Astrocyte of the hippocampus (primary cell): Measurements from ENCODE around the gene NF2.

ENCODE experiments used
- DNase-seq: peaks from one replicate; pipeline ENCODE4 v3.0.0; 2011; ENCODE audit warnings: low read depth, low spot score

Gene NF2

GRCh38 chr22:29630987-29631386 is 27.6 kb downstream of the NF2 start:
- DNase-seq = no peak

DNA sequence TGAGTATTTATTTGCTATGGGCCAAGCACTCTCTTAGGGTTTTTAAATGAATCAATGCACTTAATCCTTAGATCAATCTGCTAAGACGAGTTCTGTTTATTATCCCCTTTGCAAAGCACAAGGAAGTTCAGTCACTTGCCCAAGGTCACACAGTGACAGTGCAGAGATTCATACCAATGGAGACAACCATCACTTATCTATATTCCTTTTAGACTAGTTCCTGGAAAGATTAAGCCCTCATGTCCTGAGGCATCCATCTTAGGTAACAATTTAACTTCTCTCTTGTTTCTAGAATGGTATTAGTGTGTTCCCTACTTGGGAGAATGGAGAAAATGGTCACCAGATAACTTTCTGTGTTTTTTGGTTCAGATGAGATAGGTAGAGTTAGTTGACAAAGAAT is 28.3 kb downstream of the NF2 start:
- DNase-seq = no peak

- no peak for DNase-seq
Observed at GRCh38 chr22:29632672-29633071, 29.2 kb downstream of the NF2 start.

GRCh38 chr22:29633514-29634312 is 30.3 kb downstream of the NF2 start:
- DNase-seq = peak; percentile 73

GRCh38 chr22:29634847-29635246 is 31.4 kb downstream of the NF2 start:
- DNase-seq = no peak

DNA sequence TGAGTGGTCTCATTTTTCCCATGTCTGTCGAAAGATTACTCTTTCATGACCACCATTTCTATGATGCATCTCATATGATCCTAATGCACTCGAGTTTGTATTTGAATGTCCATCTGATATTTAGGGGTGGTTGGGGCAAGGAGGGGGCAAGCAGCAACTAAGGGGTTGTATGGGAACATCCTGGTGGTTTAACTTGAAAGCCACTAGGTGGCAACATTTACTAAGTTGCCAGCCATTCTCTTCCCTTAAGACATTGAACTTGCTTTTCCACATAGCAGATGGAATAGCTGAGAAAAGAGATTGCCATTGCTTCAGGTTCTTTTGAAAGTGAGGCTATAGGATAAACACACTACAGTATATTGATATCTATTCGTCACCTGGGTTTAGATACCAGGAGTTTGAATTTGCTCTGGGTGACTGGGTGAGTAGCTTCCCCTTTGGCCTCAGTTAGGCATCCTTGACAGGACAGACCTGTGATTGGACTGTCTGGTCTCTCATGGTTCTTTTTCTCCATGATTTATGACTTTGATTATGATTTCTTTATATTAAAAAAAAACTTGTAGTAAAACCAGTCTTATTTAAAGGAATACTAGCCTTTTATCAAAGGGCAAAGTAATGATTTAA is 32.4 kb downstream of the NF2 start:
- peak; percentile 81 for DNase-seq

DNA sequence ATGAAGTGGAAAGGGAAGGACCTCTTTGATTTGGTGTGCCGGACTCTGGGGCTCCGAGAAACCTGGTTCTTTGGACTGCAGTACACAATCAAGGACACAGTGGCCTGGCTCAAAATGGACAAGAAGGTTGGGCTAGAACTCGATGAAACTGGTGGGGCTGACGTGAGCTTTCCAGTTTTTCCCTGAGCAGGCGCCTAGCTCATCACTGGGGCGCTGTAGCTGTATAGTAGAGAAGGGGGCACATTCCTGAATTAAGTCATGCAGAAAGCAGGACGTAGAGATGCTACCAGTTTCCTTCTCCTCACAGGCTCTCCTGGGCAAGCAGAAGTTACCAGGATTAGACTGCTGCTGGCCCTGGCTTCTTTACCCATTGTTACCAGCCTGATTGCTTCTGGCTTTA is 33.3 kb downstream of the NF2 start:
- peak; percentile 65 for DNase-seq

- no peak for DNase-seq
Observed at GRCh38 chr22:29637181-29637580, 33.7 kb downstream of the NF2 start.

- no peak for DNase-seq
Observed at GRCh38 chr22:29638678-29639077, 35.2 kb downstream of the NF2 start.

- no peak for DNase-seq
Observed at GRCh38 chr22:29639096-29639495, 35.7 kb downstream of the NF2 start.

GRCh38 chr22:29641042-29641699 is 37.7 kb downstream of the NF2 start:
- no peak for DNase-seq

- no peak for DNase-seq
Observed at GRCh38 chr22:29641700-29642330, 38.4 kb downstream of the NF2 start.

- no peak for DNase-seq
Observed at GRCh38 chr22:29642694-29643093, 39.3 kb downstream of the NF2 start.

DNA sequence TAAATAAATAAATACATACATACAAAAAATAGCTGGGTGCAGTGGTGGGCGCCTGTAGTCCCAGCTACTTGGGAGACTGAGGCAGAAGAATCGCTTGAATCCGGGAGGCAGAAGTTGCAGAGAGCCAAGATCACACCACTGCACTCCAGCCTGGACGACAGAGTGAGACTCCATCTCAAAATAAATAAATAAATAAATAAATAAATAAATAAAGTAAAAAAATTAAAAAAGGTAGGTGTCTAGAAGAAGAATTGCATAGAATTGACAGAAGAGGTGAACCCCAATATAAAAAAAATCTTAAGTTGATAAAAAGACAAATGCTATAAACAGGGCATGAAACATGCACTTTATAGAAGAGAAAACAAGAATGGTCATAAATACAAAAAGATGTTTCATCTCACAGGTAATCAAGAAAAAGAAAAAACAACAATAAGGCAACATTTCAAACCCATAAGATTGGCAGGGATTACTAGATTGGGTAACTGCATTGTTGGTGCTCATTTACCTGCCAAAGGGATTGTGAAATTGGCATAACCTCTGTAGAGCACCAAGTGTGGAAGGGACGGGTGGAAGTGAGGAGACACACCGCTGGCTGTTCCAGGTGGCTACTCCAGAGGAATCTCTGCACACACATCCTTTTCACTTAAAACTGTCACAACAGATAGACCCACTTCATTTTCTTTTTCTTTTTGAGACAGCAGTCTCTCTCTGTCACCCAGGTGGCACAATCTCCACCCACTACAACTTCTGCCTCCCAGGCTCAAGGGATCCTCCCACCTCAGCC is 44.7 kb downstream of the NF2 start:
- no peak for DNase-seq

DNA sequence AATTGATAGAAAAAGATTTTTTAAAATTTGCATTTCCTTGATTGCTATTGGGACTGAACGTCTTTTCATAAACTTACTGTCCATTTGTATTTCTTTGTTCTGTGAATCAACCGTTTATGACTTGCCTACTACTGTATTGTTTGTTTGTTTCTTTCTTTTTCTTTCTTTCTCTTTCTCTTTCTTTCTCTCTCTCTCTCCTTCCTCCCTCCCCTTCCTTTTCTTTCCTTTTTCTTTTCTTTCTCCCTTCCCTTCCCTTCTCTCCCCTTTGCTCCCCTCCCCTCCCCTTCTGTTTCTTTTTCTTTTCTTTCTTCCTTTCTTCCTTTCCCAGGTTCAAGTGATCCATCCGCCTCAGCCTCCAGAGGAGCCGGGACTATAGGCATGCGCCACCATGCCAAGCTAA is 46.9 kb downstream of the NF2 start:
- no peak for DNase-seq

DNA sequence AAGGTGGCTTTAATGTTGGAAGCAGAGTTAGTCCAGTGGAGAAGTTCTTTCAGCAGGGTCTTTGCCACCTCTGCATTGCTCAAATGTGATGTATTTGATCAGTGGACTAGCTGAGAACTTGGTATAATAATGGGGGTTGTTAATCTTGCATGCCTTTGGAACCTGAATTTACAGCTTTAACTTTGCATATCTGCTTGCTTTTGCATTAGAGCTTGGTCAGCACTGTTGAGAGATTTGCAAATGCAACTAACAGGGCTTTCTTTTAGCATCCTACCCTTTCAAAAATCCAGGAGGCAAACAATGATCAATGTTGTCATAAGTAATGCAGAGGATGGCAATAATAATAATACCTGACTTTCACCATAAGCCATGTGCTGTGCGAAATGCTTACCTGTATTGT is 48.2 kb downstream of the NF2 start:
- DNase-seq = no peak

- DNase-seq = no peak
Observed at GRCh38 chr22:29654420-29654819, 51.0 kb downstream of the NF2 start.

- DNase-seq = no peak
Observed at GRCh38 chr22:29654882-29655281, 51.4 kb downstream of the NF2 start.

GRCh38 chr22:29658176-29658575 is 54.7 kb downstream of the NF2 start:
- DNase-seq = no peak

GRCh38 chr22:29660021-29660420 is 56.6 kb downstream of the NF2 start:
- DNase-seq = no peak

DNA sequence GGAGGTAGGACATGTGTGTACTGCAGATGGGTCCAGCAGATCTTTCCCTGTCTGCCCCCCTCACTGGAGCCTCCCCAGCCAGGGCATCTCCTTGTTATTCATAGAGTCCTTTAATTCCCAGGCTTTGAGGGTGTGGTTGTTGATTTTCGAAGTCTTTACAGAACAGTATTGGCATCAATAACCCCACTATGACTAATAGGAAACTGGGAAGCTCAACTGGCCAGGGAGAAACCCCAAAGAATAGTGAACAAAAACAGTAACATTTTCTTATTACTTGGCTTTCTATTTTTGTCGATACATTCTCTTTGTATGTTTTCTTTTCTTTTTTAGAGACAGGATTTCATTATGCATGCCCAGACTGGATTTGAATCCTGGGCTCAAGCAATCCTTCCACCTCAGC is 57.9 kb downstream of the NF2 start:
- DNase-seq = peak; percentile 29
